ENCODE results near the gene DCST1.

DNA sequence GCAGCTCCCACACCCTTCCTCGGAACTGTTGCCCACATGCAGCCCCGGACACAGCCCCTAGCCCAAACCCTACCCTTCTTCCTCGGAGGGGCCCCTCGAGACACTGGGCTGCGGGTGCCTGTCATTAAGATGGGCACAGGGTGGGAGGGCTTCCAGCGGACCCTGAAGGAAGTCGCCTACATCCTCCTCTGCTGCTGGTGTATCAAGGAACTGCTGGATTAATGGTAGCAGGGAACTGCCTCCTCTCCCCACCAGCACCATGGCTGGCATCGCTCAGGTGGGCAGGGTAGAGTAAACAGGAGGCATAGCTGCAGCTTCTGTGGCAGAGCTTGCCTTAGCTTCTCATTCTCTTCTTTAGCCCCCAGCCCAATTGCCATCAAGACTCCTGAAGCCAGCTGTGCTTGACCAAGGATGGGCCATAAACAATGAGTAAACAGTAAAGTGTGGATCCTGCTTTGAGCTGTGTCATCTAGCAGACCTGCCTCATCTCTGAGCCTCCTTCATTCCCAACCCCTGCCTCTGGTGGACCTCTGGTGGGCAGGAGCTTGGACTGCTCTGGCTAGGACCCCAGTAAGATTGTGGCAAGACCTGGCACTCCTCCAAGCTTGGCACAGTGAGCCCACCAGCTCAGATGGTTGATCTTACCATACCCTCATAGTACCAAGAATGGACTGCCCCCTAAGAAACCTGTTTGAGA lies 39.9 kb upstream of the DCST1 start, which contains the start of gene LENEP:
- TF ChIP-seq SUZ12 (IDR thresholded peaks at IDR 0.05), result no peak
- TF ChIP-seq ARNT (IDR thresholded peaks at IDR 0.05), result no peak
- TF ChIP-seq FOXK2 (IDR thresholded peaks at IDR 0.05), result no peak
- TF ChIP-seq SP1 (IDR thresholded peaks at IDR 0.05), result no peak
- no peak for TF ChIP-seq HDGF (IDR thresholded peaks at IDR 0.05; ENCODE audit: borderline replicate concordance)
- TF ChIP-seq L3MBTL2 (conservative IDR thresholded peaks at IDR 0.05), result no peak
- TF ChIP-seq ELF4 (IDR thresholded peaks at IDR 0.05), result no peak
- no peak for TF ChIP-seq FOXA1 (IDR thresholded peaks at IDR 0.05)
- TF ChIP-seq NFRKB (IDR thresholded peaks at IDR 0.05), result no peak
- no peak for TF ChIP-seq FOXM1 (IDR thresholded peaks at IDR 0.05; ENCODE audit: borderline replicate concordance)
- no peak for TF ChIP-seq CTBP1 (IDR thresholded peaks at IDR 0.05; ENCODE audit: borderline replicate concordance)
- no peak for TF ChIP-seq LEF1 (IDR thresholded peaks at IDR 0.05; ENCODE audit: borderline replicate concordance)
- no peak for TF ChIP-seq BHLHE40 (IDR thresholded peaks at IDR 0.05; ENCODE audit: borderline replicate concordance)

All from HEK293T (cell line).